NB4 (cell line): ENCODE data around the gene IARS2.

Experiments used
- DNase-seq: peaks from one replicate; pipeline ENCODE4 v3.0.0; 2010; ENCODE audit warnings: low read depth
- H3K4me3 ChIP-seq: one replicate; pipeline ENCODE4 v1.5.1; 2011; ENCODE audit warnings: mild to moderate bottlenecking, low read depth, low read length, moderate library complexity
- CTCF ChIP-seq: IDR thresholded peaks from one replicate; pipeline ENCODE4 v1.5.1; 2012; ENCODE audit warnings: low read depth, low read length
- MAX ChIP-seq: IDR thresholded peaks from 2 replicates; pipeline ENCODE4 v1.6.1; 2011; ENCODE audit warnings: low read depth, low read length
- MYC ChIP-seq: IDR thresholded peaks from 2 replicates; pipeline ENCODE4 v1.6.1; 2011; ENCODE audit warnings: low read depth, low read length
- POLR2A ChIP-seq: IDR thresholded peaks from 2 replicates; pipeline ENCODE4 v1.6.1; 2011; ENCODE audit warnings: mild to moderate bottlenecking; ENCODE audit not compliant: insufficient read length; ENCODE audit errors: extremely low read depth

Gene IARS2

GRCh38 chr1:220182111-220182510 is 88.2 kb downstream of the IARS2 start:
- no peak for DNase-seq
- no peak for TF ChIP-seq CTCF
- TF ChIP-seq POLR2A: no peak
- no peak for TF ChIP-seq MYC
- no peak for TF ChIP-seq MAX
- H3K4me3 ChIP-seq: no peak overlapping the region

GRCh38 chr1:220182656-220183055 is 88.7 kb downstream of the IARS2 start:
- no peak for TF ChIP-seq CTCF
- TF ChIP-seq POLR2A: no peak
- TF ChIP-seq MAX: no peak
- TF ChIP-seq MYC: no peak
- H3K4me3 ChIP-seq: no peak overlapping the region
- no peak for DNase-seq

GRCh38 chr1:220184506-220184905 is 90.6 kb downstream of the IARS2 start:
- TF ChIP-seq MYC: no peak
- TF ChIP-seq POLR2A: no peak
- TF ChIP-seq MAX: no peak
- TF ChIP-seq CTCF: no peak
- H3K4me3 ChIP-seq: no peak overlapping the region
- DNase-seq: no peak

GRCh38 chr1:220186752-220187151 is 92.8 kb downstream of the IARS2 start:
- TF ChIP-seq POLR2A (no peak), CTCF (no peak), MYC (no peak), MAX (no peak)
- DNase-seq: no peak
- no peak overlapping the region for H3K4me3 ChIP-seq

GRCh38 chr1:220188538-220188937 is 94.6 kb downstream of the IARS2 start:
- no peak for TF ChIP-seq MYC
- TF ChIP-seq MAX: no peak
- no peak for TF ChIP-seq CTCF
- TF ChIP-seq POLR2A: no peak
- DNase-seq: no peak
- H3K4me3 ChIP-seq: no peak overlapping the region
